BE2C (cell line): ENCODE results near the gene RNF130.

ENCODE experiments used
- DNase-seq: peaks from one replicate; pipeline ENCODE4 v3.0.0-alpha.2; 2020
- H3K27me3 ChIP-seq: fragments of 250-450 bp; sonication (Bioruptor Pico); 2 replicates; pipeline ENCODE4 v1.5.1; 2020; ENCODE audit warnings: mild to moderate bottlenecking
- H3K36me3 ChIP-seq: fragments of 250-450 bp; sonication (Bioruptor Pico); 2 replicates; pipeline ENCODE4 v1.5.1; 2020; ENCODE audit warnings: mild to moderate bottlenecking
- H3K4me1 ChIP-seq: fragments of 250-450 bp; sonication (Bioruptor Pico); 2 replicates; pipeline ENCODE4 v1.5.1; 2020
- H3K4me3 ChIP-seq: 2 replicates; pipeline ENCODE4 v1.5.1; 2011; ENCODE audit warnings: low read depth, low read length
- H3K9me3 ChIP-seq: fragments of 250-450 bp; sonication (Bioruptor Pico); 2 replicates; pipeline ENCODE4 v1.5.1; 2020
- TF ChIP-seq, protein P1 (sequence below): IDR thresholded peaks from 2 replicates; pipeline ENCODE4 v1.5.1; 2012; ENCODE audit warnings: mild to moderate bottlenecking, low read depth, low read length

RNF130 gene

DNA sequence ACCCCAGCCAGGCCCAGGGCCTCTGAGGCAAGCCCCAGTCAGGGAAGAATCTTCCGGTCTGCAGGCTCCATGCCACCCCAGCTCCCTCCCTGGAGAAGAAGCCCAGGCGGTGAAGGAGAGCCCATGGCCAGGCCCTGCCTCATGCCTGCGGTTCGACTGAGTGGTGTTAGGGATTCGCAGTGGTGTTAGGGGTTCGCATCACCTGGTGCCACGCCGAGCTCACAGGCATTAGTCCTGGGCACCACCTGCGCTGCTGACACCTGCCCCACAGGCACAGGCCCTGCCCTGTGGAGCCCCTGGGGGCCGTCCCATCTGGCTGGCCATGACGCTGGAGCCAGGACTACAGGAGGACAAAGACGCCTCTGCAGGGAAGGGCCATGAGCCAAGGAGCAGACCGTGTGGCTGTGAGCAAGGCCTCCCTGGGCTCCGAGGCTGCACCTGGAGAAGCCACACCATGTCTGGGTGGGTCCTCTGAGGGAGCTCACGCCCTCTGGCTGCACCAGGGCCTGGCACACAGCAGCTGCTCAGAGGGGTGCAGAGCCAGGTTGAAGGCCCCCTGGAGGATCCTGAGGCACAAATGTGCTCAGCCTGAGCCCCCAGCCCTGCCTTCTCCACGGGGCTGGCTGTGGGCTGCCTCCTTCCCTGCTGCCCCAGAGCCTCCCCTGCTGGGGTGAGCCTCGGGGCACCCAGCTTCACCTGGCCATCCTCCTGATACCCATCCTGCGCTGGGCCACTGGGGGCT, 27.6 kb upstream of the RNF130 start:
- no peak for DNase-seq
- no peaks in the 10 kb centered on the region for H3K4me1 ChIP-seq
- no peaks in the 10 kb centered on the region for H3K36me3 ChIP-seq
- H3K4me3 ChIP-seq = no peak overlapping the region
- H3K9me3 ChIP-seq = no peaks in the 10 kb centered on the region
- TF ChIP-seq, protein P1, sequence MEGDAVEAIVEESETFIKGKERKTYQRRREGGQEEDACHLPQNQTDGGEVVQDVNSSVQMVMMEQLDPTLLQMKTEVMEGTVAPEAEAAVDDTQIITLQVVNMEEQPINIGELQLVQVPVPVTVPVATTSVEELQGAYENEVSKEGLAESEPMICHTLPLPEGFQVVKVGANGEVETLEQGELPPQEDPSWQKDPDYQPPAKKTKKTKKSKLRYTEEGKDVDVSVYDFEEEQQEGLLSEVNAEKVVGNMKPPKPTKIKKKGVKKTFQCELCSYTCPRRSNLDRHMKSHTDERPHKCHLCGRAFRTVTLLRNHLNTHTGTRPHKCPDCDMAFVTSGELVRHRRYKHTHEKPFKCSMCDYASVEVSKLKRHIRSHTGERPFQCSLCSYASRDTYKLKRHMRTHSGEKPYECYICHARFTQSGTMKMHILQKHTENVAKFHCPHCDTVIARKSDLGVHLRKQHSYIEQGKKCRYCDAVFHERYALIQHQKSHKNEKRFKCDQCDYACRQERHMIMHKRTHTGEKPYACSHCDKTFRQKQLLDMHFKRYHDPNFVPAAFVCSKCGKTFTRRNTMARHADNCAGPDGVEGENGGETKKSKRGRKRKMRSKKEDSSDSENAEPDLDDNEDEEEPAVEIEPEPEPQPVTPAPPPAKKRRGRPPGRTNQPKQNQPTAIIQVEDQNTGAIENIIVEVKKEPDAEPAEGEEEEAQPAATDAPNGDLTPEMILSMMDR = no peak
- H3K27me3 ChIP-seq = no peaks in the 10 kb centered on the region

DNA sequence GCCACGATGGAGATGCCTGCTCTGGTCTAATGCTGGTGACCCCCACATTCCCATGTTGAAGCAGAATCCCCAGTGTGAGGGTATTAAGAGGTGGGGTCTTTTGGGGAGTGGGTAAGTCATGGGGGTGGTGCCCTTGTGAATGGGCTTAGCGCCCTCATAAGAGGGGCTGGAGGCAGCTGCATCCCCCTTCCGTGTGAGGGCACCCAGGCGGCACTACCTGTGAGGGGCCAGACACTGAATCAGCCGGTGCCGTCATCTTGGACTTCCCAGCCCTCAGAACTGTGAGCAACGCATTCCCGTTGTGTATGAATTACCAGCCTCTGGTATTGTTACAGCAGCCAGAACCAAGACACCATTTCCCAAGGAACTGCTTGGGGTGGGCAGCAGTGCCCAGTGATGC, 27.0 kb upstream of the RNF130 start:
- no peaks in the 10 kb centered on the region for H3K27me3 ChIP-seq
- TF ChIP-seq, protein P1 = no peak
- H3K9me3 ChIP-seq = no peaks in the 10 kb centered on the region
- H3K36me3 ChIP-seq = no peaks in the 10 kb centered on the region
- no peaks in the 10 kb centered on the region for H3K4me1 ChIP-seq
- no peak for DNase-seq
- H3K4me3 ChIP-seq = no peak overlapping the region

DNA sequence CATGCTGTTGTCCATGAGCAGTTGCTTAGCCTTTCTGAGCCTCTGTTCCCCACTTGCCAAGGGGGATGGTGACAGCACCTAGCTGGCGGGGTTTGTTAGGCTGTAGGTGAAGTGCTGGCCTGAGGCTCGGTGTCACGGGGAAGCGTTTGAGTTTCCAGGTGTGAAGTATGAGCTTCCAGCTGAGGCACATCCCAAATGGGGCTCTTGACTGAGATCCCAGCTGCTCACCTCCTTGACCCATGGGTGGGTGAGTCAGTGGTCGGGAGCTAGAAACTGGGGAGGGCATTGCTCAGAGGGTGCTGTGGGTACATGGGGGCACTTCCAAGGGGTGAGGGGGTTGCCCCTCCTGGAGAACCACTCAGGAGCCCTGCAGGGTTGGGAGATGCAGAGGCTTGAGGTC, 26.4 kb upstream of the RNF130 start:
- Histone ChIP-seq H3K36me3 (no peaks in the 10 kb centered on the region), H3K4me3 (no peak overlapping the region)

DNA sequence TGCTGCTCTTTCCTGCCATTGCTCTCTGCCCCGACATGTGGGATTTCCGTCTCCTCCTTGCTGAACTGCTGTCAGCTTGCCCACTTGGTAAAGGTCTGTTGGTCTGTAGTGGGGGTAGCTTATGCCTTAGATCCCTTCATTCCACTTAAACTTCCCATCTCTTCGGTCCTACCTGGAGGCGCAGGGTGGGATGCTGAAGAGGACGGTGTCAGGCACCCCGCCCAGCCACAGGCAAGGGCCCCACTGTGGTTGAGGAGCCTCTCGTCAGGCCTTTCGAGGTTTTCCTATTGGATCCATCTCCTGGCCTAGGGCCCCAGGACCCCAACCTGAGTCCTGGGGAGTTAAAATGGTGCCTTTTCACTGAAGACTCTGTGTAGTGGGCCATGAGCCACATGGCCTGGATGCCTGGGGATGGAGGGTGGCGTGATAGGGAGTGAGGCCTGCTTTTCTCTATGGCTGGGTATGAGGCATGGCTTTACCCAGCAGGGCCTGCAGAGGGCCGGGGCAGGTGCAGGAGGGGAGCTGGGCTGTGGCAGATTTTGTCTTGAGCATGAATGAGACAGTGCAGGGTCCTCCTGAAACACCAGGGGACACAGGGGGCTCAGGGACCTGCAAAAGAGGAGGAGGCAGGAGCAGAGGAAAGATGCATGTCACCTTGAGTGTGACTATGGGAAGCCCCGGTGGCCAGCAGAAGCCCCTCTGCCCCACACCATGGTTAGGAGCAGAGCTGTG, 25.8 kb upstream of the RNF130 start:
- Histone ChIP-seq H3K27me3 (no peaks in the 10 kb centered on the region), H3K4me3 (no peak overlapping the region), H3K36me3 (no peaks in the 10 kb centered on the region), H3K4me1 (no peaks in the 10 kb centered on the region), H3K9me3 (no peaks in the 10 kb centered on the region)
- no peak for DNase-seq
- TF ChIP-seq, protein P1 = no peak

More for the DNA sequence above, 26.4 kb upstream of the RNF130 start:
- Histone ChIP-seq H3K4me1 (no peaks in the 10 kb centered on the region), H3K27me3 (no peaks in the 10 kb centered on the region), H3K9me3 (no peaks in the 10 kb centered on the region)
- no peak for DNase-seq
- TF ChIP-seq, protein P1 = no peak

DNA sequence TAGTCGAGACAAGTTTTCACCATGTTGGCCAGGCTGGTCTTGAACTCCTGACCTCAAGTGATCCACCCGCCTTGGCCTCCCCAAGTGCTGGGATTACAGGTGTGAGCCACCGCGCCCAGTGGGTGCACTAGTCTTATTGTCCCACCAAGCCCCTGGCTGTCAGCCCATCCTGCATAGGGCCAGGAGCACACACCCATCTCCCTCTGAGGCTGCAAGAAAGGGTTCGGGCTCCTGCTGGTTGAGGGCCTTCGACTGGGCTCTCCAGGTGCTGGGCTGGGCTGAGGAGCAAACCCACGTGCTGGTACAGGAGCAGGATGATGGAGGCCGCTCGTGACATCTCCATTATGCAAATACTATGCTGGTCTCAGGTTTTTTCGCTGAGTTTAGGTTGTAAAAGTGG, 25.1 kb upstream of the RNF130 start:
- H3K27me3 ChIP-seq = no peaks in the 10 kb centered on the region
- no peak for DNase-seq
- no peaks in the 10 kb centered on the region for H3K36me3 ChIP-seq
- H3K9me3 ChIP-seq = no peaks in the 10 kb centered on the region
- no peaks in the 10 kb centered on the region for H3K4me1 ChIP-seq
- TF ChIP-seq, protein P1 = no peak
- H3K4me3 ChIP-seq = no peak overlapping the region

DNA sequence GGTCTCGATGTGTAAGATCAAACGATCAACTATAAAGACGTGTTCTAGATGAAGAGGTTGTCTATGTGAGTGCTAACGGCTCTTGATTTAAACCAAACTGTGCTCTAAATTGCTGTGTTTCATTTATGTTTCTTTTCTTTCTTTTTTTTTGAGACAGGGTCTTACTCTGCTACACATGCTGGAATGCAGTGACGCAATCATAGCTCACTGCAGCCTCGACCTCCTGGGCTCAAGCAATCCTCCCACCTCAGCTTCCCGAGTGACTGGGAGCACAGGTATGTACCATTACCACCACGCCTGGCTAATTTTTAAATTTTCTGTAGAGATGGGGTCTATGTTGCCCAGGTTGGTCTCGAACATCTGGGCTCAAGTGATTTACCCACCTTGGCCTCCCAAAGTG, 24.0 kb upstream of the RNF130 start:
- TF ChIP-seq, protein P1 = no peak
- Histone ChIP-seq H3K4me3 (no peak overlapping the region), H3K9me3 (no peaks in the 10 kb centered on the region), H3K27me3 (no peaks in the 10 kb centered on the region), H3K4me1 (peaks cover 3% of the 10 kb centered on the region; the same call in 1 of the 2 replicates), H3K36me3 (no peaks in the 10 kb centered on the region)
- no peak for DNase-seq
